Stimulated activated CD4-positive, alpha-beta T cell treated with anti-CD3 and anti-CD28 coated beads, Interleukin-15, amount 100 ng/mL, for 1 hour (primary cell): ENCODE results near the gene HAGH.

ENCODE experiments used
- DNase-seq, 2 donors: peaks; one replicate each; pipeline ENCODE4 v3.0.0-alpha.2; 2020; ENCODE audit warnings: low read depth in 1 of 2, low spot score in 1 of 2

The HAGH gene

DNA sequence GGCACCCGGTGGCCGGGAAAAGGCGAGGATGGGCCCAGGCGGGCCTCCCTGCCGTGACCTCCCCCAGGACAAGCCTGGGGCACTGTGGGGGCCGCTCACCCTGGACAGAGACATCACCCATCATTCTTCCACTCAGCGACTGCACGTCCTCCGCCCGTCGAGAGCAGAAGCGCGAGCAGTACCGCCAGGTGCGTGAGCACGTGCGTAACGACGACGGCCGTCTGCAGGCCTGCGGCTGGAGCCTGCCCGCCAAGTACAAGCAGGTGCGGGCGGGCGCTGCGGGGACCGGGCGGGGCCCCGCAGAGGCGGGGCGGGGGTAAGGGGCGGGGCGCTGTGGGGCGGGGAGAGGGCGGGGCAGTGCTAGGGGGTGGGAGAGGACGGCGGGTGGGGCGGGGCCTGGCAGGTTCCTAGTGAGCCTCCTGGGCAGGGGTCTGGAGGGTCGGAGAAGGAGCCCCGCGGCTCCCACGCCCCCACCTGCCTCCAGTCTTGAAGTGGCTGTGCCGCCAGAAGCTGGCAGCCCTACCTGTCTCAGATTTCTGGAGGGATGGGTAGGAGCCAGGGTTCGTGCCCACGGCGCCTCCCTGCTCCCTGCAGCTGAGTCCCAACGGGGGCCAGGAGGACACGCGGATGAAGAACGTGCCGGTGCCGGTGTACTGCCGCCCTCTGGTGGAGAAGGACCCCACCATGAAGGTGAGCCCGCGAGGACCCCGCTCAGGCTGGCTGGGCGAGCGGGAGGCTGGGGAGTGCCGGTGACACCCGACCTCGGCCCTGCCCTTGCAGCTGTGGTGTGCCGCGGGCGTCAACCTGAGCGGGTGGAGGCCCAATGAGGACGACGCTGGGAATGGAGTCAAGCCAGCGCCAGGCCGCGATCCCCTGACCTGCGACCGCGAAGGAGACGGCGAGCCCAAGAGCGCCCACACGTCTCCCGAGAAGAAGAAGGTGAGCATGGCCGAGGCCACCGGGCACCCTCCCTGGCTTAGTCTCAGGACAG lies 62.8 kb downstream of the HAGH start:
- DNase-seq, result no peak

DNA sequence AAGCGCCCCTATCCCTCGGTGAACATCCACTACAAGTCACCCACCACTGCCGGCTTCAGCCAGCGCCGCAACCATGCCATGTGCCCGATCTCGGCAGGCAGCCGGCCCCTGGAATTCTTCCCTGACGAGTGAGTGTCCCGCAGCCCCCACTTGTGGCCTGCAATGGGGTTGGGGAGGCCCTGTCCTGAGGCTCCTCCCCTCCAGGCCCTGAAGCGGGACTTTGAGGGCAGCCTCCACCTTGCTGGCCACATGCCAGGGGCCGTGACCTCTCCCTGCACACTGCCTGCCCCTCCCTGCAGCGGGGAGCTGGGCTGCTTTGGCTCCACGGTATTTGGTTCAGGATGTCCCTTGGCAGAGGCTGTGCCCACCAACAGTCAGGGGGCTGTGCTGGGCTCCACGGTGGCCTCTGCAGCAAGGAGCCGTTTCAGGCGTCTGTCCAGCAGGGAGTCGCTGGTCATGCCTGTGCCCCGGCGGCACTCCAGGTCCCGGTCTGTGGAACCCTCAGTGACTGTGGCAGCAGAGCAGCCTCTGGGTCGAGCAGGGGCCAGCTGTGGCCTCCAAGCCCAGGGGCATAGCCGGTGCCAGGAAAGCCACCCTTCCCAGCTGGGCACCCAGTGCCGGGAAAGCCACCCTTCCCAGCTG lies 63.6 kb downstream of the HAGH start:
- DNase-seq, result no peak

DNA sequence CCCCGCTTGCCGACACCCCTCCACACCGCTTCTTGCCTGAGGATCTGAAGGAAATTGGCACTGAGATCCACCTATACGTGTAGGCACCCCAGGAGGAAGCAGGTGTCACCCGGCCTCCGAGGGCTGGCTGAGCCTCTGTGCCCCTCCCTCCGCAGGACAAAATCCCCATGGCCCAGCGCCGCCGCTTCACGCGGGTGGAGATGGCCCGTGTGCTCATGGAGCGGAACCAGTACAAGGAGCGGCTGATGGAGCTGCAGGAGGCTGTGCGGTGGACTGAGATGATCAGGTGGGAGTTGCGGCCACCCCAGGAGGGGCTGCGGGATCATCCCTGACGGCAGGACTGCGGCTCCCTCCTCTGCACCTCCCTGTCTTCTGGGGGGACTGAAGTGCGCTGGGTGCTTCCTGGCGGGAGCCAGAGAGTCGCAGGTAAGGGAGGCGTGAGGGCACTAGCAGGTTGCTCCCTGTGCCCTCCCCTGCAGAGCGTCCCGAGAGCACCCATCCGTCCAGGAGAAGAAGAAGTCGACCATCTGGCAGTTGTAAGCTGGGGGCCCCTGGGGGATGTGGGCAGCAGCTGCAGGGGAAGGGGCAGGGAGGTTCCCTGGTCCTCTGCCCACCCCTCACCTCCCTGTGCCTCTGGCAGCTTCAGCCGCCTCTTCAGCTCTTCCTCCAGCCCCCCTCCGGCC lies 64.3 kb downstream of the HAGH start:
- DNase-seq, result no peak

DNA sequence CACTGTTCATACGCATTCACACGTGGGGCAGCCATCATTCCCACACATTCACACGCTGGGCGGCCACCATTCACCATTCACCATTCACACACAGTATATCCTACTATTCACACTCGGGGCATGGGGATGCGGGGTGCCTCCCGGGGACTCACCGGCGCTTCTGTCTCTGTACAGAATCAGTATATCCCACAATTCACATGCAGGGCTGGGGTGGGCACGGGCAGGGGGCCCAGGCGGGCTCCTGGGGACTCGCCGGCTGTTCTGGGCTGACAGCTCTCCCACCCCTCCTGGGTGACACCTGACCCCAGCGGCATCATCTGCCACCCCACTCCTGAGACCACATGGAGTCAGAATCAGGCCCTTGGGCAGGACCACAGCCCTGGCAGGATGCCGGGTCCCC lies 64.9 kb downstream of the HAGH start:
- DNase-seq, result no peak

DNA sequence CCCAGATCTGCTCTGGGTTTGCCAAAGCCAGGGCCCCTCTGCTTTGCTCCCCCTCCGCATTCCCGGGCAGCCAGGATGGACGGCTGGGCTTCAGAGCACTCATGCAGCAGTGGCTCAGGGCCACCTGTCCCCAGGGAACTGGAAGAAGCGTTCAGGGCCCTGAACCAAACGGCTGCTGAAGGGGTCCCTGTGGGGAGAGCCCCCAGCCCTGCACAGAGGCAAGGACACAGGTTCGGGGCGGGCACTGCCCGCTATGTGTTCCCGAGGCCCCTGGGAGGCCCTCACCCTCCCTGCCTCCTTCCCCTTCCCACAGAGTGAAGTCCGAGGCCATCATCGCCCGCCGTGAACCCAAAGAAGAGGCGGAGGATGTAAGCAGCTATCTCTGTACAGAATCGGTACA lies 65.7 kb downstream of the HAGH start:
- DNase-seq, result no peak

DNA sequence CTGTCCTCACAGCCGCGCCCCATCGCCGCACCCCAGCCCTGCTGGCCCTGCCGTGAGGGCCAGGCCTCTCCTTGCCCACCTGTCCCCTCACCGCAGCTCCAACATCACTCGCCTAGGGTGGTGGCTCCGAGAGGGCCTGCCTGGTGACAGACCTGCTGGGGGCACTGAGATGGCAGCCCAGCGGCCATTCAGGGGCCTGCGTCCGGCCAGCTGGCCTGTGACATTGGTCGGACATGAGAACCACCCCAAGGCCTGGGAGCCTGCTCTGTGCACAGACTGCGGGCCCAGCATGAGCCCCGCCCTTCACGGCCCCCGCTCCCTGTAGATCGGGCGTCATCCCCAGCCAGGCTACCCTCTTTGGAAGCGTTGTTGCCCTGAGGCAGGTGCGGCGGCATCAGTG lies 67.1 kb downstream of the HAGH start:
- no peak for DNase-seq

DNA sequence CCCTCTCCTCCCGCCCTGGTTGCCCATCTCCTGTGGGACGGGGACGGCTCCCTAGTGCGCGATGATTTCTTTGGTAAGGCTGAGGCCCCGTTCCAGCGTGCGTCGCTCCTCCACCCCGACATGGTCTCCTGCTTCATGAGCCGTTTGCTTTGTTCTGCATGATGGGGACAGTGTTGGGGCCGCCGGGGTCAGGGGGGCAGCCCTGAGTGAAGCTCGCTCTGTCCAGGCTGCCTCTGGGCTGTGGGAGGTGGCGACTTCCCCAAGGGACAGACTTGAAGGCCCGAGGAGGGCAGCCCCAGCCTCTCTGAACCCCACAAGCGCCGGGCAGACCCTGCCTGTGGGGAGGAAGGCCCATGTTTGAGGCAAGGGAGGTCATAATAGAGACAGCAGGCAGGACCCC lies 67.7 kb downstream of the HAGH start:
- no peak for DNase-seq

DNA sequence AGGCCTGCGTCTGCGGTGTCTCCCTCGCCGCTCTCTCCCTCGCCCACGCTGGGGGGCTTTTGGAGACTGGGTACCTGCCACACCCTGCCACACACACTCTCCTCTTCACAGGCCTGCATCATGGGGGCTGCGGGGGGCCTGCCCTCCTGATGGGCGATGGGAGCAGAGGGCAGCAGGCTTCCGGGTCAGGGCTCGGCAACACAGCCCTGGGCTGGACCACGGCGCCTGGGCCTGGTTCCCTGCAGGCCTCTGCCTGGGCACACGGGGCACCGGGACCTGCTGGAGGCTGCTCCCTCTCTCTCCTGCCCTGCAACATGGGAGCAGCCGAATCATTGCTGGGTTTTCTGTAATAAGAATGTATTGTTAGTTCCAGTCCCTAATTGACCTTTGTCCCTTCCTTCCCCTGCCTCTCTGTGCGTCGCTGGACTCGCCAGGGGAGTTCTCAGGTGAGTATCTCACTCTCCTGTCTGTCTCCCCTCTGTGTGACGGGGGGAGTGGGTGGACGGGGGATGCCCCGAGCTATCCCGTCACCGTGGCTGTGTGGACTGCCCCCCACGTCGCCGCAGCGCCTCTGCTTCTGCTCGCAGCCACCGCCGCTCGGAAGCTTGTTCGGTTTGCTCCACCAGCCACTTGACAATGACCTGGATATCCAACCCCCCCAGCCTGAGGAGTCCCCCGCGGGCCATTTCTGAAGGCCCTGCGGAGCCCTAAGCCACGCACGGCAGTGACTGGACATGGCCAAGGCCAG lies 68.7 kb downstream of the HAGH start:
- no peak for DNase-seq
